HG03457 (cell line): ENCODE data around the gene MSI1.

Experiments
- ATAC-seq: cut with Tn5 transposase; IDR thresholded peaks from one replicate; pipeline ENCODE4 v1.9.1; 2021; ENCODE audit warnings: moderate number of reproducible peaks; ENCODE audit not compliant: unreplicated experiment

Gene MSI1

GRCh38 chr12:120324841-120325417, 44.0 kb downstream of the MSI1 start:
- no peak for ATAC-seq

GRCh38 chr12:120323772-120324171, 45.2 kb downstream of the MSI1 start:
- no peak for ATAC-seq

- ATAC-seq: no peak
Observed at GRCh38 chr12:120321382-120322202, 47.4 kb downstream of the MSI1 start.

GRCh38 chr12:120317224-120318105, 51.5 kb downstream of the MSI1 start:
- ATAC-seq: peak; percentile 91

- ATAC-seq: no peak
Observed at GRCh38 chr12:120316798-120317223, 52.2 kb downstream of the MSI1 start.

GRCh38 chr12:120314220-120314619, 54.7 kb downstream of the MSI1 start:
- no peak for ATAC-seq

- peak; percentile 91 for ATAC-seq
Observed at GRCh38 chr12:120301962-120302815, 66.8 kb downstream of the MSI1 start, which contains the start of gene SIRT4. TSS of gene SIRT4 (plus strand) at chr12:120302321. CDS start at chr12:120303562, 1,241 bp downstream.

- ATAC-seq: no peak
Observed at GRCh38 chr12:120292661-120293531, 76.1 kb downstream of the MSI1 start, which contains the start of gene RNU4-1. TSS of gene RNU4-1 (minus strand) at chr12:120293237.

GRCh38 chr12:120292411-120292660, 76.6 kb downstream of the MSI1 start:
- no peak for ATAC-seq
